Activated naive CD8-positive, alpha-beta T cell (primary cell): ENCODE data around the gene GRAP2.

Source experiments
- H3K27ac Mint-ChIP-seq: one replicate; pipeline ENCODE4 v1.8.0; 2021; ENCODE audit warnings: mixed read lengths
- H3K27me3 Mint-ChIP-seq: one replicate; pipeline ENCODE4 v1.8.0; 2021; ENCODE audit warnings: mixed read lengths
- H3K36me3 Mint-ChIP-seq: one replicate; pipeline ENCODE4 v1.8.0; 2021; ENCODE audit warnings: mixed read lengths
- H3K4me1 Mint-ChIP-seq: one replicate; pipeline ENCODE4 v1.8.0; 2021; ENCODE audit warnings: low read depth, mixed read lengths
- H3K4me3 Mint-ChIP-seq: one replicate; pipeline ENCODE4 v1.8.0; 2021; ENCODE audit warnings: mild to moderate bottlenecking, mixed read lengths
- H3K9me3 Mint-ChIP-seq: one replicate; pipeline ENCODE4 v1.8.0; 2021; ENCODE audit warnings: low read depth, mixed read lengths

Gene GRAP2

DNA sequence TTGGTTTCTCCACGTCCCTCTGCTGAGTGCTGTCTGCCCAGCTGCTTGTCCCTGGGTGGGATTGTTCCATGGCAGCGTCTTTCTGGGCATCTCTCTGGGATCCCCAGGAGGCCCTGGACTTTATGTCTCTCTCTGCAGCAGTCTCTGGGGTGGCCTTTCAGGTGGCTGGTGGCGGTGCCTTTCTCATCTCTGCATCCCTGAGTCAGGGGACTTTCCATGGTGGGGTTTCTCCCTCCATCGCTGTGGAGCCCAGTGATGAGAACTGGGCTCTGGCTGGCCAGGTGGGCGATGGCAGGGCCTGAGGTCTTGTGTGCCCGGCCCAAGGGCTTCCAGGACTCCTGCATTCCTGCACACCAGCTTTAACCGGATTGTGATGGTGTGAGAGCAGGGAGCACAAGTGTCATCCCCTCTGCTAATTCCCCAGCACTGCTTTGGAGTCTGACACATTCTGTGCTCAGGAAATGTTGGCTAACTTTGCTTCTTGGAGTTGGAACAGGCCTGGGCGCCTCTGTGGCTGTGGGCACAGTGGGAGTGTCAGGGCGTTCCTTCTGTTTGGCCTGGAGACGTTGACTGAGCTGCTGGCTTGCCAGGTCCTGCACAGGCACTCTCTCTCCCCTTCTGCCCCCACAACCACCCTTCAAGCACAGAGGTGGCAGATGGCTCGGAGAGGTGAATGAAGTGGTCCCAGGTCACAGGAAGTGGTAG, 121.8 kb downstream of the GRAP2 start:
- no peak overlapping the region for H3K27ac Mint-ChIP-seq
- no peaks in the 10 kb centered on the region for H3K36me3 Mint-ChIP-seq

More for the DNA sequence above, 121.8 kb downstream of the GRAP2 start:
- no peaks in the 10 kb centered on the region for H3K27me3 Mint-ChIP-seq
- no peak overlapping the region for H3K4me3 Mint-ChIP-seq
- H3K4me1 Mint-ChIP-seq: no peaks in the 10 kb centered on the region
- no peaks in the 10 kb centered on the region for H3K9me3 Mint-ChIP-seq
